ENCODE measurements around the gene UPF2.
"Not testable (repeated sequence)": the region's sequence is repeated elsewhere in the genome, so short reads cannot be mapped to it uniquely, and the experiment has no call there.

Gene UPF2

DNA sequence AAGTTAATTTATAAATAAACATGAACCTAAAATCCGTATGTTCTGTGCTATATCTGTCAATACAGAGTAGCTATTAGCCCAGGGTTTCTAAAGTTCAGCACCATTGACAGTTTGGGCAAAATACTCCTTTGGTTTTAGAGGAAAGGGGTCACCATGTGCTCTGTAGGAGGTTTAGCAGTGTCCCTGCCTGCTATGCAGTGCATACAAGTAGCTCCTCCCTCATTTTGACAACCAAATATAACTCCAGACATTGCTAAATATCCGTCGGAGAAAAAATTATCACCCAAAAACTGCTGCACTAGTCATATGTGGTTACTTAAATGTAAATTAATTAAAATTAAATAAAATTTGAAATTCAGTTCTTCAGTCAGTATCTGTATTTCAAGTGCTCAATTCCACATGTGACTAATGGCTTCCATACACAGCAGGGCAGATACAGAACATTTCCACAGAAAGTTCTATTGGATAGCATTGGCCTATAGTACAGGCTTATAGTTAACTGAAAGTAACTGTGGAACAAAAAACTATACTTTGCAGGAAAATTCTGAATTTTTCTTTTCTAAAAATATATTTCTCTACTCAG, 6.4 kb downstream of the UPF2 start:
- no peak for DNase-seq (ENCODE audit: low read depth)

DNA sequence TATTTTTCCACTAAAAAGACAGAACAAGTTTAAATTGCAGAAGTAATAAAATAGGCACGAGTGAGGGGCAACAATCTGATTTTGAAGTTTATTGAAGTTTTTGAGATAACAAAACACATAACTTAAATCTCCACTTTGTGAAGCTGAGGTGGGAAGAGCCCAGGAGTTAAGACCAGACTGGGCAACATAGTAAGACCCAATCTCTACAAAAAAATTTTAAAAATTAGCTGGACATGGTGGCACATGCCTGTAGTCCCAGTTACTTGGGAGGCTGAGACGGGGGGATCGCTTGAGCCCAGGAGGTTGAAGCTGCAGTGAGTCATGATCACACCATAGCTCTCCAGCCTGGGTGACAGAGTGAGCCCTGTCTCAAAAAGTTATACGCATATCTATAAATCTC, 11.2 kb downstream of the UPF2 start:
- no peak for DNase-seq (ENCODE audit: low read depth)

GRCh38 chr10:12027539-12027938, 15.1 kb downstream of the UPF2 start:
- DNase-seq (ENCODE audit: low read depth): no peak

GRCh38 chr10:12025591-12025990, 17.0 kb downstream of the UPF2 start:
- no peak for DNase-seq (ENCODE audit: low read depth)

DNA sequence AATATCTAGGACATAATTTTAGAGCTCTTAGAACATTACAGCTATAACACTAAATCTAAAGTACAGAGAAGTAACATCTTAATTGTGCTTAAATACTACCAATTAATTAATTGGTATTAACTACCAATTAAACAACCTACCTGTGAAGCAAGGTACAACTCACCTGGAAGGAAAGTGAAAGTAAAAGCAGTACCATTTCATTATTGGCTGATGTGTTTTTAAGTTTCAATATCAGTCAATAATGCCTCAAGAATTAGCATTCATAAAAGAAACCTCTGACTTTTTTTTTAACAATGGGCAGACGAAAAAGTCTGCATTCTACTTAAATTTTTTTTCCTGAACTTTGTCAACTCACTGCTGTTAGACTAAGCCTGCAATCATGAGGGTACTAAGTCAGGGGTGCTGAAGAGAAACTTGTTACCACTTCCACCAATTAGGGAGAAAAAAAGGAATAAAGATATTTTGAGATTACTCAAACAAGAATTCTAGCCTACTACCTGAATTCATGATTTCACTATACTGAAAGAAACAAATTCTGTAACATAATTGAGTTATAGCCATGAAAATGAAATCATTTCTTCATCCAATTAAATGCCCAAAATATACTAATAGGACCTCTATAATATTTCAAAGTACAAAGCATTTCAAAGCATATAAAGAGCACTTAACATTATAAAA, 19.9 kb downstream of the UPF2 start:
- no peak for DNase-seq (ENCODE audit: low read depth)

DNA sequence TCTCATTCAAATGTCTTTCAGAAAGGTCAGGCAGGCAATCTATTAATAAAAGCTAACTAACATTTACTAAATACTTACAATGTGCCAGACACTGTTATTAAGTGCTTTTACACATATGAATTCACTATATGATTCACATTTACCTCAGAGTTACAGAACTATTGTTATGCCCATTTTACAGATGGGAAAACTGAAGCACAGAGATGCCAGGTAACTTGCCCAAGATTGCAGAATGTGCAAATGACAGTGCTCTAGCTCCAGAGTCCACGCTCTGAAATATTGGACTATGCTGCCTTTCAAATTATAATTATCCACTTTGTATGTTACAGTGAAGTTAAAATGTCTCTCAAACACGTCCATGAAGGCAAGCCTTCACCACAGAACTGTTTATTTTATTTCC, 22.0 kb downstream of the UPF2 start:
- no peak for DNase-seq (ENCODE audit: low read depth)

GRCh38 chr10:12019283-12019971, 23.2 kb downstream of the UPF2 start:
- DNase-seq (ENCODE audit: low read depth): no peak

DNA sequence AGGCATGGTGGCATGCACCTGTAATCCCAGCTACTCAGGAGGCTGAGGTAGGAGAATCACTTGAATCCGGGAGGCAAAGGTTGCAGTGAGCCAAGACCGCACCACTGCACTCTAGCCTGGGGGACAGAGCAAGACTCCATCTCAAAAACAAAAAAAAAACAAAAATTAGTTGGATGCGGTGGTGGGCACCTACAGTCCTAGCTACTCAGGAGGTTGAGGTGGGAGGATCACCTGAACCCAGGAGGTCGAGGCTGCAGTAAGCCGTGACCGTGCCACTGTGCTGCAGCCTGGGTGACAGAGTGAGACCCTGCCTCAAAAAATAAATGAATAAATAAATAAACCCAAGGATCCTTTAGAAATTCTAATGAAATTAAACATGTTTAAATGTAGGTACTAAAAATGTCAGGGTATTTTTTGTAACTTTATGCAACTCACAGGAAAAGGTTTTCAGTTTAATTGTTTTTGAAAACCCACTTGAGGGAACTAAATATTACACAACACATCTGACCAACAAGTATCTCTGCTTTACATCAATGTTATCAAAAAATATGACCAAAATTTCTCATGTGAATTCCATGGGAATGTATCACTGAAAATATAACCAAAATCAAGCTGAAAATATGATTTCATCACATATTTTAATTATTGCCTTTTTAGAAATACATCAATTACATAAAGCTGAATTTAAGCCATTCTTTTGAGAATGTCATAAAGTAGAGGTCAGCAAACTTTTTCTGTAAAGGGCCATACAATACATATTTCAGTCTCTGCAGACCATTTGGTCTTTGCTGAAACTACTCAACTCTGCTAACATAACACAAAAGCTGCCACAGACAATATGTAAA, 23.9 kb downstream of the UPF2 start:
- no peak for DNase-seq (ENCODE audit: low read depth)

- DNase-seq (ENCODE audit: low read depth): no peak
Observed at GRCh38 chr10:12013926-12014325, 28.7 kb downstream of the UPF2 start.

DNA sequence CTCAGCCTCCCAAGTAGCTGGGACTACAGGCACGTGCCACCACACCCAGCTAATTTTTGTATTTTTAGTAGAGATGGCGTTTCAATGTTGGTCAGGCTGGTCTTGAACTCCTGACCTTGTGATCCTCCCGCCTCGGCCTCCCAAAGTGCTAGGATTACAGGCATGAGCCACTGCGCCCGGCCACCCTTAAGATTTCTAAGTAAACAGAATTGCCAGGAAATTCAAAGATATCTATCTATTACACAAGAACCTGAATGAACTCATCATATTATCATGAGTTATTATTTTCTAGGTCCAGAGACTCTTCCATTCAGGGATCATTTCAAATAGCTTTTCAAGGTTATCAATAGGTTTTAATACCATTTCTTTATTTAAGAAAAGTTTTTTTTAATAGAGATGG, 29.2 kb downstream of the UPF2 start:
- not testable (repeated sequence) for DNase-seq (ENCODE audit: low read depth)

DNA sequence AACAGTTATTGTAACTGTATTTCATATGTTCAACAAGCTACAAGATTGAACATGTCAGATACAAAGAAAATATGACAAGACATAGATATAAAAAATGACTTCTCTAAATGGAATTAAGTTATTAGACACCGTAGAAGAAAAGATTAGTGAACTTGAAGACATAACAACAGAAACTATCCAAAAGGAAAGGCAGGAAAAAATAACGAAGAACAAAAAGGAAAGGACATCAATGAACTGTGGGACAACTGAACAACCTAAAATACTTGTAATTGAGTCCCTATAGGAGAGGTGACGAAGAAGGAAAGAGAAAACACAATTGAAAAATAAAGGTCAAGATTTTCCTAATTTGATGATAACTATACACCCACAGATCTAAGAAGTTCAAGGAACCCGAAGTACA, 32.3 kb downstream of the UPF2 start:
- no peak for DNase-seq (ENCODE audit: low read depth)

DNA sequence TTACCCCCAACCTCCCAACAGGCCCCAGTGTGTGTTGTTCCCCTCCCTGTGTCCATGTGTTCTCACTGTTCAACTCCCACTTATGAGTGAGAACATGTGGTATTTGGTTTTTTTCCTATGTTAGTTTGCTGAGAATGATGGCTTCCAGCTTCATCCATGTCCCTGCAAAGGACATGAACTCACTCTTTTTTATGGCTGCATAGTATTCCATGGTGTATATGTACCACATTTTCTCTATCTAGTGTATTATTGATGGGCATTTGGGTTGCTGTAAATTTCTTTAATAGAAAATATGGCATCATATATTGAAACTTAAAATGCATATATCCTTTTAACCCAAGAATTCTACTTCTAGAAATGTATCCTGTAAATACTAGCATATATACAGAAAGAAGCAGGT, 33.8 kb downstream of the UPF2 start:
- DNase-seq (ENCODE audit: low read depth): not testable (repeated sequence)

DNA sequence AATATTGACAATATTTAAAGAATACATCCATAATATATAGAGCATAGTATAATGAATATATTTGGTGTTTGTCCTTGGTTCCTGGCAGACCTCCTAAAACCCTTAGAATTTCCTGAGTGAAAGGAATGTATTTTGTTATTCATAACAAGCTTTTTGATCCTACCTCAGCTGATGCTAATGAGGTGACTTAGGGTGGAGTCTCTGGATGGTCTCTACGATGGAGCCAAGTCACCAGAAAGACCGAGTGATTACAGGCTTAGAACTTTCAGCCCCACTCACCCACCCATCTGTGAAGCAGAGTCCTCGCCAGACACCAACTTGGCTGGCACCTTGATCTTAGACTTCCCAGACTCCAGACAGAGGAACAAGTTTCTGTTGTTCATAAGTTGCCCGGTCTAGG, 35.9 kb downstream of the UPF2 start:
- no peak for DNase-seq (ENCODE audit: low read depth)

DNA sequence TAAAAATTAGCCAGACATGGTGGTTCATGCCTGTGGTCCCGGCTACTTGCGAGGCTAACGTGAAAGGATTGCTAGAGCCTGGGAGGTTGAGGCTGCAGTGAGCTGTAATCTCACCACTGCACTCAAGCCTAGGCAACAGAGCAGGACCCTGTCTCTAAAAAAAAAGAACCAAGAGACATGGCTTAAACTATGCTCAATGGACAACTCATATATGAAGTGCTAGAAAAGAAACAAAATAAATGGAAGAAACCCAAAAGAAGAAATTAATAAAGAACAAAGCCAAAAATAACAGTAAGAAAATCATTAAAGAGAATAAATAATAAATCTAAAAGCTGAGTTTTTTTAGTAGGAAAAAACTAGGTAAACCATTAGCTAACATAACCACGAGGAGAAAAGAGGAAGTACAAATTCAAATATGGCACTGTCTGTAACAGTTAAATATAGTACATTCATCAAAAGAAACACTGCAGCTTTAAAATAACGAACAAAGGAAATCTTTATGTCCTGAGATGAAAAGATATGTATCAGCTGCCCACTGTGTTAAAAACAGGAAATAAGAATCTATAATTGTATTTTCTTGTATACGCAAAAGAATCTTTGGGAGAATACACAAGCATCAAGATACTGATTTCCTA, 48.7 kb downstream of the UPF2 start:
- DNase-seq (ENCODE audit: low read depth): no peak

GRCh38 chr10:11988924-11989323, 53.7 kb downstream of the UPF2 start:
- DNase-seq (ENCODE audit: low read depth): no peak

DNA sequence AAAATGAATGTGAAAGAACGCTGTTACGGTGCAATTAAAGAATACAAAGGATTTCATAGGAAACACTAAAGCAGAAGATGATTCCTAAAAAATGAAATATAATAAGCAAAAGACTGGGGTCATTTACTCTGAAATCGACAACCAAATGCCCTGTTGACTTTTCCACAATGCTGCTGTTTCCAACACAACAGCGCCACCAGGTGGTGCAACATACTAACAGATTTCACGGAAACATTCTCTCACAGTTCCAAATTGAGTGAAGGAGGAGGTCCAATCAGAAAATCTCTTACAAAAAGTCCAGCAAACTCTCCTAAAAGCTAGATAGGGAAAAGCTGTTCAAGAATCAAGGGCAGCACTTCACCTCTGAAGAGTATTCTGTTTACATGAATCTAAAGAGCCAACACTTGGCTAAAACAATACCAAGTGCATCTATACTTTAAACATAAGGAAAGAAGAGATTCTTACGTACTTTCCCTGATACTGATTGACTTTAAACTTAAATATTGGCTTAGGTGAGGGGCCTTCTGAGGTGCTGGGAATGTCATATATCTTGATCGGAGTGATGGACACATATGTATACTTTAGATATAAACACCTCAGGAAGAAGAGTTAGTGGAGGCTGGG, 55.9 kb downstream of the UPF2 start:
- DNase-seq (ENCODE audit: low read depth): peak; percentile 57

GRCh38 chr10:11982253-11982652, 60.4 kb downstream of the UPF2 start:
- DNase-seq (ENCODE audit: low read depth): no peak

DNA sequence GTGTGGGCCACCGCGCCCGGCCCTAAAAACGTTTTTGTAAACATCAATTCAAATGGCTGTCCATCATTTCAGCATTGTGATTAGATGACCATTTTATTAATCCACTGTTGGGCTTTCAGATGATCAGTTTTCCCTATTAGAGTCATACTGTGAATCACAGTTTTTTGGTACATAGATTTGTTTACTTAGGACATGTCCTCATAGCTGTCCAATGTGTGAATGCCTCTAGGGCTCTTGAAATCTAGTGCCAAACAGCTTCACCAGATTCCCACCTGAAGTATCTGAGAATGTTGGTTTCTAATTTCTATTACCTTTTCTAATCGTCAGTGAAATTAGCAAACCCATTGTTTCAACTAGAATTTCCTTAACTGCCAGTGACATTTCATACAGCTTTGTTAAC, 66.8 kb downstream of the UPF2 start:
- no peak for DNase-seq (ENCODE audit: low read depth)

GRCh38 chr10:11972523-11972922, 70.1 kb downstream of the UPF2 start:
- DNase-seq (ENCODE audit: low read depth): not testable (repeated sequence)

GRCh38 chr10:11962176-11962575, 80.4 kb downstream of the UPF2 start:
- no peak for DNase-seq (ENCODE audit: low read depth)

GRCh38 chr10:11961771-11962170, 80.8 kb downstream of the UPF2 start:
- DNase-seq (ENCODE audit: low read depth): no peak

GRCh38 chr10:11959966-11960365, 82.6 kb downstream of the UPF2 start:
- no peak for DNase-seq (ENCODE audit: low read depth)

All from activated T-cell treated with anti-CD3 and anti-CD28 coated beads for 24 hours (primary cell).